Activated naive CD8-positive, alpha-beta T cell treated with anti-CD3 and anti-CD28 coated beads, Interleukin-2, amount 10 ng/mL, durations not matched to agents 7 days and 5 days (primary cell): ENCODE results near the gene GRM7. TPM values are rescaled to one million over a fixed set of nuclear protein-coding genes. Genes with fewer than 3 reads are reported as not detected.

Experiments
- ATAC-seq: fragments of 150-1000 bp; cut with Tn5 transposase; one replicate; pipeline ENCODE4 v1.10.0; 2021; ENCODE audit warnings: low read depth, moderate library complexity
- POLR2A ChIA-PET: fragments of 350-600 bp; sonication (Branson Sonifier 250); formaldehyde crosslinking; loops from one replicate; lab custom pipeline; 2021; ENCODE audit warnings: antibody characterized with exemption; lab: Charles Lee
- DNase-seq: peaks from one replicate; pipeline ENCODE4 v3.0.0; 2021
- H3K27ac Mint-ChIP-seq: one replicate; pipeline ENCODE4 v1.8.0; 2022; ENCODE audit warnings: mild to moderate bottlenecking, mixed read lengths
- H3K27me3 Mint-ChIP-seq: one replicate; pipeline ENCODE4 v1.8.0; 2022; ENCODE audit warnings: mild to moderate bottlenecking, moderate library complexity, mixed read lengths
- H3K36me3 Mint-ChIP-seq: one replicate; pipeline ENCODE4 v1.8.0; 2021; ENCODE audit warnings: mild to moderate bottlenecking, mixed read lengths
- H3K4me1 Mint-ChIP-seq: one replicate; pipeline ENCODE4 v1.8.0; 2021; ENCODE audit warnings: mixed read lengths
- H3K4me3 Mint-ChIP-seq: one replicate; pipeline ENCODE4 v1.8.0; 2022; ENCODE audit warnings: mild to moderate bottlenecking, moderate library complexity, mixed read lengths
- H3K9me3 Mint-ChIP-seq: one replicate; pipeline ENCODE4 v1.8.0; 2021; ENCODE audit warnings: mixed read lengths
- total RNA-seq, 2 experiments: library from RNA; stranded (reverse); gene quantifications; one replicate each; pipeline ENCODE4 v1.2.3, GENCODE V29; 2021

GRM7 gene
- total RNA-seq, 2 experiments from 2014 or later = not detected

- Mint-ChIP-seq H3K9me3 (peaks cover 3% of the 10 kb centered on the region), H3K27me3 (no peaks in the 10 kb centered on the region), H3K27ac (no peak overlapping the region), H3K36me3 (no peaks in the 10 kb centered on the region), H3K4me3 (no peak overlapping the region), H3K4me1 (no peaks in the 10 kb centered on the region)
- POLR2A ChIA-PET = no interaction called here
- ATAC-seq (no peak), DNase-seq (no peak)
Observed at GRCh38 chr3:7288133-7288532, 427.2 kb downstream of the GRM7 start.

DNA sequence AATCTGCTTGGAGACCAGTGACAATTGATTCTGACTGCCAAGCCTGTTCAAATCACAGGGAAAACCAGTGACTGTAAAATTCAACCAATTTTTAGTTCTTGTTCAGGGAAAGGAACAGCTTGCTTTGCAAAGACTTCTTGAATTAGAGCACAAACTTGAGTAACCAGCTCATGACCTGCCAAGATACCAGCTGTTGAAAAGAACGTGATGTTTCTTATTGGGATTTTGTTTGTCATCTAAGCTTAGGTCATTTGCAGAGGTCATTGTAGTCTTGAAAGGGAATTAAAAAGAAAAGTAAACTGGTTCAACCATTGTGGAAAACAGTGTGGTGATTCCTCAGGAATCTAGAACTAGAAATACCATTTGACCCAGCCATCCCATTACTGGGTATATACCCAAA lies 428.2 kb downstream of the GRM7 start:
- DNase-seq (no peak), ATAC-seq (no peak)
- H3K27ac Mint-ChIP-seq = no peak overlapping the region
- no peaks in the 10 kb centered on the region for H3K4me1 Mint-ChIP-seq
- no peaks in the 10 kb centered on the region for H3K36me3 Mint-ChIP-seq
- no peak overlapping the region for H3K4me3 Mint-ChIP-seq
- no peaks in the 10 kb centered on the region for H3K27me3 Mint-ChIP-seq
- H3K9me3 Mint-ChIP-seq = peaks cover 3% of the 10 kb centered on the region
- POLR2A ChIA-PET = no interaction called here

GRCh38 chr3:7290077-7290825 lies 429.3 kb downstream of the GRM7 start:
- H3K27me3 Mint-ChIP-seq = no peaks in the 10 kb centered on the region
- no peak overlapping the region for H3K27ac Mint-ChIP-seq
- DNase-seq (no peak), ATAC-seq (no peak)
- H3K4me1 Mint-ChIP-seq = no peaks in the 10 kb centered on the region
- POLR2A ChIA-PET = no interaction called here
- H3K36me3 Mint-ChIP-seq = no peaks in the 10 kb centered on the region
- H3K9me3 Mint-ChIP-seq = peaks cover 3% of the 10 kb centered on the region
- no peak overlapping the region for H3K4me3 Mint-ChIP-seq

- POLR2A ChIA-PET = no interaction called here
- H3K27me3 Mint-ChIP-seq = no peaks in the 10 kb centered on the region
- no peak for ATAC-seq
- H3K4me1 Mint-ChIP-seq = no peaks in the 10 kb centered on the region
- DNase-seq = no peak
- H3K9me3 Mint-ChIP-seq = peaks cover 3% of the 10 kb centered on the region
- no peak overlapping the region for H3K27ac Mint-ChIP-seq
- no peak overlapping the region for H3K4me3 Mint-ChIP-seq
- H3K36me3 Mint-ChIP-seq = no peaks in the 10 kb centered on the region
Observed at GRCh38 chr3:7292362-7292761, 431.4 kb downstream of the GRM7 start.

DNA sequence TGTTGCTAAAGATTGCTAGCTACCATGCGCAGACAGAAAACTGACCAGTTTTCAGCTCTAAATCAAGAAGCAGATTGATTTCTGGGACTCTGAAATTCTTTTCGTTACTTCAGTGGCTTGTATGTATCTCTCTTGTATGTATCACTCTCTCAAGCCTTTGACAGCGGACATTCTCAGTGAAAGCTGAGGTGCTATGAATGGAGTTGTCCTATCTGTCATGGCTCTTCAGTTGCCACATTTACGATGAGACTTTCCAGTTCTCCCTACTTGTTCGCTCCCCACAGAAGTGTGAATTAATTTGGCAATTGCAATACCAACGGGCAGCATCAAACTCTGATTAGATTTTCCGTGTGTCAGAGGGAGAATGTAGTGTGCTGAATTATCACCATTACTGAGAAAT lies 432.4 kb downstream of the GRM7 start:
- no peak overlapping the region for H3K27ac Mint-ChIP-seq
- H3K27me3 Mint-ChIP-seq = no peaks in the 10 kb centered on the region
- POLR2A ChIA-PET = no interaction called here
- DNase-seq (no peak), ATAC-seq (no peak)
- no peaks in the 10 kb centered on the region for H3K36me3 Mint-ChIP-seq
- H3K9me3 Mint-ChIP-seq = peaks cover 3% of the 10 kb centered on the region
- no peak overlapping the region for H3K4me3 Mint-ChIP-seq
- H3K4me1 Mint-ChIP-seq = no peaks in the 10 kb centered on the region

GRCh38 chr3:7305561-7305960 lies 444.6 kb downstream of the GRM7 start:
- Mint-ChIP-seq H3K4me3 (no peak overlapping the region), H3K36me3 (no peaks in the 10 kb centered on the region), H3K27me3 (no peaks in the 10 kb centered on the region), H3K4me1 (no peaks in the 10 kb centered on the region), H3K9me3 (no peaks in the 10 kb centered on the region), H3K27ac (no peak overlapping the region)
- DNase-seq (no peak), ATAC-seq (no peak)
- POLR2A ChIA-PET = no interaction called here

GRCh38 chr3:7306901-7307300 lies 446.0 kb downstream of the GRM7 start:
- Mint-ChIP-seq H3K4me1 (no peaks in the 10 kb centered on the region), H3K36me3 (no peaks in the 10 kb centered on the region), H3K27me3 (no peaks in the 10 kb centered on the region), H3K9me3 (no peaks in the 10 kb centered on the region), H3K27ac (no peak overlapping the region), H3K4me3 (no peak overlapping the region)
- DNase-seq (no peak), ATAC-seq (no peak)
- POLR2A ChIA-PET = no interaction called here

DNA sequence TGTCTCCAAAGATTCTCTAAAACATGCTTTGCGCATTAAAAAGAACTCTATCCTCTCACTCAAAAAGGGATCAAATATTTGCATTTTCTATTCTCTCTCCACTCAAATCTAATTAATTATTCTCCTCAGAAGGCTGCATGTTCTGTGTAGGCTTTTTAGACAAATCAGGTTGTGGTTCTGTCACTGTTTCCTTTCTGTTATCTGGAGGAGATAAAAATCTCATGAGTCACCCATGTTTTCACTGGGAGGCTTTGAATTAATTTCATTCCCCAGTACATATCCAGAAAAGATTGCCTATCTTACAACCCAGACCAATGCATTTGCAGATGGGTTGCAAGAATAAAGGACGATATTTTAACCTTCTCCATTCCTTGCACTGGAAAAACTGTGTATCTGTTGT lies 446.5 kb downstream of the GRM7 start:
- no peaks in the 10 kb centered on the region for H3K4me1 Mint-ChIP-seq
- no peaks in the 10 kb centered on the region for H3K27me3 Mint-ChIP-seq
- no peaks in the 10 kb centered on the region for H3K9me3 Mint-ChIP-seq
- ATAC-seq = no peak
- no peak for DNase-seq
- POLR2A ChIA-PET = no interaction called here
- no peak overlapping the region for H3K27ac Mint-ChIP-seq
- no peaks in the 10 kb centered on the region for H3K36me3 Mint-ChIP-seq
- no peak overlapping the region for H3K4me3 Mint-ChIP-seq

- no peak for DNase-seq
- no peaks in the 10 kb centered on the region for H3K4me1 Mint-ChIP-seq
- H3K4me3 Mint-ChIP-seq = no peak overlapping the region
- no peak overlapping the region for H3K27ac Mint-ChIP-seq
- no peaks in the 10 kb centered on the region for H3K36me3 Mint-ChIP-seq
- ATAC-seq = no peak
- POLR2A ChIA-PET = no interaction called here
- H3K27me3 Mint-ChIP-seq = no peaks in the 10 kb centered on the region
- no peaks in the 10 kb centered on the region for H3K9me3 Mint-ChIP-seq
Observed at GRCh38 chr3:7309641-7310102, 448.8 kb downstream of the GRM7 start.

DNA sequence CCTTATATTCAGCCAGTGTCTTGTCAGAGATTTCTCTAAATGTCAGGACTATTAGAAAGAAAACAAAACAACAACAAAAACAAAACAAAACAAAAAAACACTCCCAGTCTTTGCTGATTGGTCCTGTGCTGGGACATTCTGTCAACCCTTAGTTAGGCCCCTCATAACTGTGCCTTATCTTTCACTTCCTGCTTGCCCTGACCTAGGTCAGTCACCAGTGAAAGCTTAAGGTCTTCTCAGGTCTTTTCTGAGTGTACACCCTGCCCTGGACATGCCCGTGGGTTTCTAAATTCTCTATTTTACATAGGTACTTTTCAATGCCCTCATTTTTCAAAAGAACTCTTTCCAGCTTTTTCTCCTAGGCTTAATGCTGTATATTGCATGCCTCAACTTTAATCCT lies 454.1 kb downstream of the GRM7 start:
- no peak overlapping the region for H3K27ac Mint-ChIP-seq
- H3K4me1 Mint-ChIP-seq = no peaks in the 10 kb centered on the region
- ATAC-seq (no peak), DNase-seq (no peak)
- H3K9me3 Mint-ChIP-seq = no peaks in the 10 kb centered on the region
- no peaks in the 10 kb centered on the region for H3K27me3 Mint-ChIP-seq
- no peaks in the 10 kb centered on the region for H3K36me3 Mint-ChIP-seq
- POLR2A ChIA-PET = no interaction called here
- H3K4me3 Mint-ChIP-seq = no peak overlapping the region

DNA sequence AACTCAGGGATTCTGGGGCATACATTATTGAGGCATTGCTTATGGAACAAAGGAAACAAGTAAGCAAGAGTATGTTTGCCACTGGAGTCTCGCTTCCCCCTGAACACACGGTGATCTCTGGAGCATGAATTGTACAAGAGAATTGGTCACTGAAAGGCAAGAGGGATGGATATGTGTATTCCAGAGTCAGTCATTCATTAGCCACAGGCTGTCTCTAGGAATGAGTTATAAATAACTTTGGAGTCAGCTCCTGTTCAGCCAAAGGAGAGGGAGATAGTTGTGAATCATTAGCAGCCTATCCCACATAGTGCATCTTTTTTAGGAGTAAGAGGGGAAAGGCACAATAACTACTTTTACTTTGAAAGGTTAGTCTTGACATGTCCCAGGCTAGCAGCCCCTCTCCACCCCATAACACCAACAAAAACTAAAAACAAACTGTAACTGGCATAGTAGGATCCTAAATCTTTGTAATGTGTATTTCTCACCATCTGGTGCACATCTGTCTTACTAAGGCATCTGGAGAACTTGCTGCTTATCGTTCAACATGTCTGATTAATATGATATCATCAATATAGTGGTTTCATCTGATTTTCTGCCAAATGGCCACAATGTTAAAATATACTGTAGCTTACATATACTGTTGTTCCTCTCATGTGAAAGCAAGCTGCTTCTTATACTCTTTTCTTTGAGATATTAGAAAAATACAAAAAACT lies 462.2 kb downstream of the GRM7 start:
- H3K27ac Mint-ChIP-seq = no peak overlapping the region
- H3K4me3 Mint-ChIP-seq = no peak overlapping the region
- no peaks in the 10 kb centered on the region for H3K36me3 Mint-ChIP-seq
- no peaks in the 10 kb centered on the region for H3K27me3 Mint-ChIP-seq
- ATAC-seq (no peak), DNase-seq (no peak)
- no peaks in the 10 kb centered on the region for H3K4me1 Mint-ChIP-seq
- H3K9me3 Mint-ChIP-seq = no peaks in the 10 kb centered on the region
- POLR2A ChIA-PET = no interaction called here

DNA sequence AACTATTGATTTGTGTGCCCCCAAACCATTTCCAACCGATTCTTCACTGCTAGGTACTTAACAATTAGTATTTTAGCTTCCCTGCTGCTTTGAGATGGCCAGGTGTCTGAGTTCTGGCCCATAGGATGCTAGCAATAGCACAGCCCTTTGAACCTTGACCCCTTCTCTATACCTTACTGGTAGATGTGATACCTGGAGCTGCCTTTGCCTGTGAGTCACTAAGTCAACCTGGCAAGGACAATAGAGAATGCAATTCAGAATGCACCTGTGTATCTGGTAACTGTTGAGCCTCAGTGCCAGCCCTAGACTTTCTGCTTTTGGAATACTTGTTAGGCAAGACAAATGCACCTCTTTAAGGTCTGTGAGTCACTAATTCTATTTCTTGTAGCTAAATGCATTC lies 467.4 kb downstream of the GRM7 start:
- H3K4me1 Mint-ChIP-seq = no peaks in the 10 kb centered on the region
- DNase-seq (no peak), ATAC-seq (no peak)
- no peak overlapping the region for H3K4me3 Mint-ChIP-seq
- no peaks in the 10 kb centered on the region for H3K27me3 Mint-ChIP-seq
- peaks cover 2% of the 10 kb centered on the region for H3K9me3 Mint-ChIP-seq
- no peaks in the 10 kb centered on the region for H3K36me3 Mint-ChIP-seq
- POLR2A ChIA-PET = no interaction called here
- H3K27ac Mint-ChIP-seq = no peak overlapping the region

DNA sequence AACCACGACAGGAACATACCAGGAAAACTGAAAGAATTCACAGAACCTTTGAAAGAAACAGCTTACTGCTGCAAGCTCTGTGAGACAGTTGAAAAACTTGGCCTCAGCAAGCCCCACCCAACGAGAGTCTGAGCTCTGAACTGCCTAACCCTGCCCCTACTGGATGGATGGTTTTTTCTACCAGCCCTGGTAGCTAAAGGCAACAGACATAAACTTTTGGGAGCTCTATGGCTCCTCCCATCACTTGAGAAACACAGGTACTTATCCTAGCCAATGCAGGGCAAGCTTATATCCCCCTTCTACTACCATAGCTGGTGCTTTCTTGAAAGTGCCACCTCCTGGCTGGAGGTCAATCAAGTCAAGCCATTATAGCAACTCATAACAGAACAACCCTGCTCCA lies 471.8 kb downstream of the GRM7 start:
- no peaks in the 10 kb centered on the region for H3K27me3 Mint-ChIP-seq
- H3K36me3 Mint-ChIP-seq = no peaks in the 10 kb centered on the region
- no peak for ATAC-seq
- POLR2A ChIA-PET = no interaction called here
- DNase-seq = no peak
- no peak overlapping the region for H3K4me3 Mint-ChIP-seq
- H3K27ac Mint-ChIP-seq = no peak overlapping the region
- H3K9me3 Mint-ChIP-seq = peaks cover 2% of the 10 kb centered on the region
- H3K4me1 Mint-ChIP-seq = no peaks in the 10 kb centered on the region

GRCh38 chr3:7333125-7333524 lies 472.2 kb downstream of the GRM7 start:
- ATAC-seq (no peak), DNase-seq (no peak)
- H3K4me3 Mint-ChIP-seq = no peak overlapping the region
- H3K4me1 Mint-ChIP-seq = no peaks in the 10 kb centered on the region
- H3K9me3 Mint-ChIP-seq = peaks cover 2% of the 10 kb centered on the region
- no peaks in the 10 kb centered on the region for H3K36me3 Mint-ChIP-seq
- no peaks in the 10 kb centered on the region for H3K27me3 Mint-ChIP-seq
- H3K27ac Mint-ChIP-seq = no peak overlapping the region
- POLR2A ChIA-PET = no interaction called here
